Keratinocyte (primary cell): ENCODE measurements around the gene IL31.

Source experiments
- CTCF ChIP-seq, 3 experiments: IDR thresholded peaks in 1 of 3; conservative IDR thresholded peaks in 1 of 3; optimal IDR thresholded peaks in 1 of 3; 2 replicates in 2 of 3; 3 replicates in 1 of 3; pipeline versions ENCODE3 to v1.5.1; 2011; ENCODE audit warnings: low read length in 3 of 3, mild to moderate bottlenecking in 3 of 3, moderate library complexity in 2 of 3, control low read depth in 1 of 3, inconsistent platforms in 1 of 3; ENCODE audit not compliant: insufficient read depth in 2 of 3; ENCODE audit errors: extremely low read depth in 1 of 3
- EZH2 ChIP-seq: IDR thresholded peaks from one replicate; pipeline ENCODE4 v1.6.1; 2012; ENCODE audit warnings: inconsistent platforms, mild to moderate bottlenecking, low read length, moderate library complexity

GRCh38 chr12:122206111-122206881 is 32.3 kb upstream of the IL31 start:
- TF ChIP-seq EZH2 (no peak), CTCF (optimal IDR thresholded peaks at IDR 0.05 in 1 of 3, IDR thresholded peaks at IDR 0.05 in 1 of 3, conservative IDR thresholded peaks at IDR 0.05 in 1 of 3; ENCODE audit: extremely low read depth in 1 of 3, insufficient read depth in 2 of 3, low read length in 3 of 3) (no peak)
